Mammary epithelial cell (primary cell): ENCODE measurements around the gene EEIG2.
"Not testable (repeated sequence)": the region's sequence is repeated elsewhere in the genome, so short reads cannot be mapped to it uniquely, and the experiment has no call there.

Experiments used
- CTCF ChIP-seq, 2 donors: IDR thresholded peaks in 1 of 2; conservative IDR thresholded peaks in 1 of 2; 2 replicates each; pipeline ENCODE4 v1.5.1; 2011 to 2012; ENCODE audit warnings: inconsistent platforms in 2 of 2, low read length in 2 of 2, mild to moderate bottlenecking in 2 of 2, control low read depth in 1 of 2, low read depth in 1 of 2; ENCODE audit not compliant: insufficient read depth in 1 of 2; ENCODE audit errors: extremely low read depth in 1 of 2
- EZH2 ChIP-seq: IDR thresholded peaks from 2 replicates; pipeline ENCODE4 v1.6.1; 2012; ENCODE audit warnings: low read length, inconsistent platforms, borderline replicate concordance

- TF ChIP-seq CTCF (conservative IDR thresholded peaks at IDR 0.05 in 1 of 2, IDR thresholded peaks at IDR 0.05 in 1 of 2; ENCODE audit: extremely low read depth in 1 of 2, insufficient read depth in 1 of 2, low read depth in 1 of 2, low read length in 2 of 2); EZH2: not testable (repeated sequence)
Measured at GRCh38 chr1:108513914-108514313, 46.0 kb upstream of the EEIG2 start.
